Activated naive CD8-positive, alpha-beta T cell treated with anti-CD3 and anti-CD28 coated beads, Interleukin-2, amount 50 U/mL, for 16 hours (primary cell): ENCODE results near the gene KCNK4.

ENCODE experiments used
- DNase-seq: peaks from one replicate; pipeline ENCODE4 v3.0.0-alpha.2; 2020; ENCODE audit warnings: low read depth, low spot score

KCNK4 gene

GRCh38 chr11:64290352-64291261 lies 495 bp upstream of the KCNK4 start:
- DNase-seq, result no peak

GRCh38 chr11:64291752-64292459 lies 804 bp downstream of the KCNK4 start:
- DNase-seq, result no peak

- no peak for DNase-seq
Measured at GRCh38 chr11:64292460-64293254, 1.6 kb downstream of the KCNK4 start.

- no peak for DNase-seq
Measured at GRCh38 chr11:64294774-64295173, 3.7 kb downstream of the KCNK4 start.

- DNase-seq, result no peak
Measured at GRCh38 chr11:64295760-64296159, 4.7 kb downstream of the KCNK4 start.

- DNase-seq, result no peak
Measured at GRCh38 chr11:64296236-64296635, 5.1 kb downstream of the KCNK4 start.

GRCh38 chr11:64296830-64297698 lies 6.0 kb downstream of the KCNK4 start:
- no peak for DNase-seq

- no peak for DNase-seq
Measured at GRCh38 chr11:64297699-64298358, 6.7 kb downstream of the KCNK4 start.

- DNase-seq, result no peak
Measured at GRCh38 chr11:64298966-64299846, 8.1 kb downstream of the KCNK4 start.

- no peak for DNase-seq
Measured at GRCh38 chr11:64299847-64300648, 8.9 kb downstream of the KCNK4 start, which contains the start of gene CATSPERZ. Gene CATSPERZ, plus strand, starts transcription at chr11:64300358. Its CDS starts 53 bp downstream, at chr11:64300411.

GRCh38 chr11:64303109-64304031 lies 12.3 kb downstream of the KCNK4 start:
- DNase-seq, result no peak

GRCh38 chr11:64304032-64304315 lies 12.9 kb downstream of the KCNK4 start:
- no peak for DNase-seq

- peak; percentile 91 for DNase-seq
Measured at GRCh38 chr11:64304316-64305072, 13.4 kb downstream of the KCNK4 start.

- peak; percentile 99 for DNase-seq
Measured at GRCh38 chr11:64305075-64305690, 14.1 kb downstream of the KCNK4 start, which contains the start of gene ESRRA. Gene ESRRA, plus strand, starts transcription at chr11:64305524. Its CDS starts 1,656 bp downstream, at chr11:64307180.

GRCh38 chr11:64305691-64306562 lies 14.8 kb downstream of the KCNK4 start:
- peak; percentile 21 for DNase-seq

GRCh38 chr11:64306563-64306875 lies 15.4 kb downstream of the KCNK4 start:
- no peak for DNase-seq
